GM04503 (cell line): ENCODE measurements around the gene GTSE1.

Source experiments
- DNase-seq: peaks from one replicate; pipeline ENCODE4 v3.0.0-alpha.2; 2012; ENCODE audit warnings: low read depth

GTSE1 gene

DNA sequence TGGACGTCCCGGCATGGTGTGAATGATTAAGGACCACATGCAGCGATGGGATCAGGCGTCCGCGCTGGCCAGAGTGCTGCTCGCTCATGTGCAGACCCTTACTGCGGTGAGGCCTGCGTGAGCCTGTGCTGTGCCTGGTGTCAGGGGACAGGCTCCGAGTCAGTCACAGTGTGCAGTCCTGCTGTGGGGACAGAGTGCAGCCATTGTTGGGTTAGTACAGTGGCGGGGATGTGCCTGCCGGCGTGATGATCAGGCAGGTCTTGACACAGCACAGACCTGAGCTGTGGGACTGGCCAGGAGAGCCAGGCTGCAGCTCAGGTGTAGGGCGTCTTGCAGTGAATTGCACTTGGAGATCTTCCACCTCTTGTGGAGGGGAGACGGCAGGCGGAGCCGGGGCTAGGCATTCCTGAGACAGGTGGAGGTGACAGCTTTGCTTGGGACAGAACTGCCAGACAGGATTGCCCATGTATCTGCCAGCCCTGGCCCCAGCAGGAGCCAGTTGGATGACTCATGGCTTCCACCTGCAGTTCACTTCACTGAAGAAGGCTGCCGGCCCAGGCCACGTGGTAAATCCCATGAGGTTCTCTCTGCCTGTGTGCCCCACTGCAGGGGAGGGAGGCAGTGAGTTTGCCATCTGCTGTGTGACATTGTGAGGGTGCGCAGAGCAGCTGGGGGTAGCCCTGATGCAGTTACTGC is 56.2 kb downstream of the GTSE1 start:
- no peak for DNase-seq

DNA sequence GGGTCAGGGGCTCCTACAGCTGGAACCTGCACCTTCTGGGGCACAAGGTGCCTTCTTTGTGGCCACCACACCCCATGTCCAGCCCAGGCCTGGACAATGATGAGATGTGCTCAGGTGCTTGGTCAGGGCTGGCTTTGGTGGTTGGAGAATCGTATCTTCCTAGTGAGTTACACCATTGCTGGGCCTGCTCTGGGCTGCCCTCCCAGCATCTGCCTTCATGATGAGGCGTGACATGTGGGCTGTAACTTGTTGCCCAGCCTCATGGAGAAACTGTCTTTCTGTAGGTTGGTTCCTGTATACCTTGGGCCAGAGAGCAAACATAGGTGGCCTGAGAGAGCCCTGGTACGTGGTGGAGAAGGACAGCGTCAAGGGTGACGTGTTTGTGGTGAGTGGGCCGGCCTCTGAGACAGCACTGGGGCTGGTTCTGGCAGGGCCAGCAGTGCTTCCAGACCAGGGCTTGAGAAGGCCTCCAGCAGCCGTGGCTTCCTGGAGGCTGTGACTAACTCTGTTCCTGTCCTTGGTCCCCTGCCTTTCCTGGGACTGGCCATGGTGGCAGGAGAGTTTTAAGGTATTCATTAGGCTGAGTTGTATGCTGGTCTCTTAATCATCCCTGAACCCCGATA is 56.9 kb downstream of the GTSE1 start:
- DNase-seq = no peak

DNA sequence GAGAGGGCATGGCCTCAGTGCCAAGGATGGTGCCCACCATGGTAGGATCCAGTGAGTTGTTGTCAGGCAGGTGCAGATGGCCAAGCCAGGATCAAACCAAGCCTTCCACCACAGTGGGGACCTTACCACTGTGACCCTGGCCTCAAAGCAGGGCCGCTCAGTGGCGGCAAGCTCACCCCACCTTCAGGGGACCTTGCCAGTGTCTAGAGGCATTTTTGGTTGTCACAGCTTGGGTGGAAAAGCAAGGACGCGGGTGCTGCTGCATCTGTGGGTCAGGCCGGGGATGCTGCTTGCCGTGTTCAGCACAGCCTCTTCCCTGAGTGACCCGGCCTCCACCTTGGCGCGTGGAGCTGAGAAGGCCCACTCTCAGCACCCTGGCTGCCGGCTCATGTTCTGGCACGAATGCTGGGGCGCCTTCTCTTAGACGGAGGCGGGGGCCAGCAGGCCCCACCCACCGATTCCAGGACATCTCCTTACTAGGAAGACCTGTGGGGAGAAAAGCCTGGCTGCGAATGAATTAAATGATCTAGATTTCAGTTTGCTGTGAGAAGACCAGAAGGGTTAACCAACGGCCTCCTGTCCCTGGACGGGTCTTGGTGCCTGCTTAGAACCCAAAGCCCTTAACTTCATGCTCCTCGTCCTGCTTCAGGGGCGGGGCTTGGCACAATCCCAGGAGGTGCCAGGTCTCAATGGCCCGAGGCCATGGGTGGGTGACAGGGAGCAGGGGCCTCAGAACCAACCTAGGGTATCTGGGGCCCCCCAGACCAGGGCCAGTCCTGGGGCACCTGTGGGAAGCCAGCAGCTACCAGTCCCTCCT is 57.7 kb downstream of the GTSE1 start:
- DNase-seq = no peak

GRCh38 chr22:46354993-46355305 is 58.3 kb downstream of the GTSE1 start:
- DNase-seq = no peak

- no peak for DNase-seq
These were observed 58.8 kb downstream of the GTSE1 start for GRCh38 chr22:46355369-46355995.

DNA sequence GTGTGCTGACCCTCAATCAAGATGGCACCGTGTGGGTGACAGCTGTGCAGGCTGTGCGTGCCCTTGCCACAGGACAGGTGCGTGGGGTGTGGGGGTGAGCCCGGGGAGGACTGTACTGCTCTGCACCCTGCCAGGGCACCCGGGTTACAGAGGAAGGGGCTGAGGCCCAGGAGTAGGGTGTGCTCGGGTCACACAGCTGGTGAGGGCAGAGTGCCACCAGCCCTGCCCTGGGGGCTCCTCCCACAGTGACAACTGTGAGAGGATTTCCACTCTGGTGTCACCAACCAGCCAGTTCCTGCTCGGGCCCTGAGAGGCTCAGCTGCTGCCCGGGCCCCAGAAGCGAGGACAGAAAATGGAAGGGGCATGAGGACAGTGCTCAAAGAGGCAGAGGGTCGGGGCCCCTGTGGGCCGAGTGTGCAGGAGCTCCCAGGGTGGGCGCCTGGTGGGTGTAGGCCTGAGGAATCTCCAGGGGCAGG is 59.4 kb downstream of the GTSE1 start:
- DNase-seq = no peak

- DNase-seq = no peak
These were observed 60.1 kb downstream of the GTSE1 start for GRCh38 chr22:46356496-46357480.

DNA sequence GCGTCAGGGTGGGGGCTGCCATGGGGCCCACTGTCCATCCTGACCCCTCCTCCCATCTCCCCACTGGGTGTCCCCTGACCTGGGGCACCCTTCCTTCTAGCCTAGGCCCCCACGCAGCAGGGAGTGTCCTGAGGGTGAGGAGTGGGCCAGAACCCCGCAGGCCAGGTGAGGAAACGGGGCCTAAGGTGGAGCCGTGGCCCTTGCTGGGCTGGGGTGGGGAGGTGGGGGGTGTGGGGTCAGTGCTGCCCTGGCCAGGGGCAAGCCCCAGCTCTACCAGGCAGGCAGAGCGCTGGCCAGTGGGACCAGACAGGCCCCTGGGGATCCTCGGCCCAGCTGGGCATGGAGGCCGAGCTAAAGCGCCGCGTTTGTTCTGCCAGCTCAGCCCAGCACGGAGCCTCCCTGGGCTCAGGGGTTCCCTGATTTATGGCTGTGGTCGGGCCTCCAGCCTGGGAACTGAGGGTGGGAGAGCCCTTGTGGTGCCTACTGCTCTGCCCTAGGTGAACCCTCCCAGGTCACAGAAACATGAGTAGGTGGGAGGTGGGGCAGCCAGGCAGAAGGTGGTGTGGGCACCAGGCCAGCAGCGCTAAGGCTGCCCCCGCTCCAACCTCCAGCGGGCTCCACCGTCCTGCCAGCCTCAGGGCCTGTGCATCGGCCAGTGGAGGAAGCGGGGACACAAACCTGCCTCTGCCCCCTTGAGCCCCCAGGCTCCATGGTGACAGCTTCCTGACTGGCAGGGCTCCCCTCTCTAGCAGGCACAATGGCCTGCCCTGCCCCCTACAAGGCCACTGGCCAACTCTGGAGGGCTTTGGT is 61.2 kb downstream of the GTSE1 start:
- no peak for DNase-seq

DNA sequence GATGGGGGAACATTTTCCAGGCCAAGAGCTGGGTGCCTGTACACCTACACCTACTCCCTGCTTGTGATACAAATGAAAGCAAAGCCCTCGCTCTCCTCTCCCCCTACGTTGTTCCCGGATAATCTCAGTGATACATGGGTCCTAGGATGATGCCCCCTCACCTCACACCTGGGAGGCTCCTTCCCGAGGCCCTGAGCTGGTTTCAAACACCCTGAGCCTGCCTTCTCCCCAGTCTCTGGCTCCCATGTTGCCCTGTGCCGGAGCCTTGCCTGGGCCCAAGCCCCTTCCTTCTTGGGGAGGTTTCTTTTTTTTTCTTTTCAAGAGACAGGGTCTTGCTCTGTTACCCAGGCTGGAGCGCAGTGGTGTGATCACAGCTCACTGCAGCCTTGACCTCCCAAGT is 62.1 kb downstream of the GTSE1 start:
- DNase-seq = no peak

DNA sequence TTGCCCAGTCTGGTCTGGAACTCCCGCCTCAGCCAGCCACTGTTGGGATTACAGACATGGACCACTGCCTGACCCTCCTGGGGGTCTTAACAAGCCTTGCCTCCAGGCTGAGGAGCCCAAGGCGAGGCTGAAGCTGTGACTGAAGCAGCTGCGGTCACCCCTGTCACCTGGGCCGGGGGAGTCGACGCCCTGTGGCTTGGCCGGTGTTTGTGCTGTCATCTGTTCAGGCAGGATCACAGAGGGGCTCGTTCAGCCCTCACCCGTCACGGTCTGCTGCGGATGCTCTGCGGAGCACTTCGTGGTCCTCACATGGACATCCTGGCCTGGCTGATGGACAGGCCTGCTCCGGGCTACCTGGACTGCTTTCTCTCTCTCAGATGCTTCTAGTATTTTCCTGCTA is 62.7 kb downstream of the GTSE1 start:
- DNase-seq = no peak

DNA sequence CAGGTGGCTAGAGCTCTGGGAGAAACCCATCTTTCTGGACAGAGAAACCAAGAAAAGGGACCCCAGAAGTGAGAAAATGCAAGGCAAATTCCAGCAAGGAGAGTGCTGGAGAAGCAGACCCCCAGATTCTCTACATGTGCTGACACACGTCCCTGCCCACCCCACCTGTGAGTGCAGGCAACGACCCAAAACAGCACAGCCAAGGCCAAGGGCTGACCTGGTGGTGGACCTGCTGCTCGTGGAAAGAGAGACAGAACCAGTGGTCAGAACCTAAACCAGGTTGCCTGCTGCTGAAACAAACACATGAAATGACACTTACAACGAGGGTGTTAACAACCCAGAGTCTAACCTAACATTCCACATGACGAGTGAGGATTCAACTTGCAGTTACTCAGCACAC is 63.4 kb downstream of the GTSE1 start:
- no peak for DNase-seq

DNA sequence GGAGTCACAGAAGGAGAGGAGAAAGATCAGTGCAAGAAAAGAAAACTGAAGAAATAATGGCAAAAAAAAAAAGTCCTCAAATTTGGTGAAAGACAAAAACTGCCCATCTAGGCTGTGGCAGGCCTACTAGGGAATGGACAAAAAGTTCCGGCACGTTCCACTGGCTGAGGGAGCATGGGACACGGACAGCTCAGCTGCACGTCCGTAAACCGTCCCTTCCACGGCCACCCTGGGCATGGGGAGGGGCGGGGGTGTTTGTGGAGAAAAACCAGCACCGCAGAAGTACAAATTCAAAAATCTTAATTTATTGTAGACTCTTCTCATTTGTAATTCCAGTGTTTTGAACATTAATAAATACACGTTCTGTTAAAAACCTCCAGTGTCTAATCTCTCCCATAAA is 64.2 kb downstream of the GTSE1 start:
- no peak for DNase-seq

GRCh38 chr22:46361826-46362202 is 65.1 kb downstream of the GTSE1 start:
- no peak for DNase-seq

- DNase-seq = no peak
These were observed 65.7 kb downstream of the GTSE1 start for GRCh38 chr22:46362203-46362933.

- DNase-seq = no peak
These were observed 66.4 kb downstream of the GTSE1 start for GRCh38 chr22:46362934-46363515.

- no peak for DNase-seq
These were observed 67.1 kb downstream of the GTSE1 start for GRCh38 chr22:46363611-46364321.

GRCh38 chr22:46364341-46365165 is 67.9 kb downstream of the GTSE1 start:
- DNase-seq = no peak

GRCh38 chr22:46365166-46365624 is 68.5 kb downstream of the GTSE1 start:
- no peak for DNase-seq
